ENCODE results near the gene RPP25L. TPM values are rescaled to one million over a fixed set of nuclear protein-coding genes. Genes with fewer than 3 reads are reported as not detected.
"Not testable (repeated sequence)": the region's sequence is repeated elsewhere in the genome, so short reads cannot be mapped to it uniquely, and the experiment has no call there.

Gene RPP25L
- total RNA-seq, 1 experiment from 2014 or later: 17.2 TPM

- Histone ChIP-seq H2BK15ac (ENCODE audit: low read depth, low read length) (no peak overlapping the region), H3K14ac (ENCODE audit: insufficient read depth, low read length) (no peak overlapping the region), H2BK12ac (ENCODE audit: insufficient read length, low read depth, low read length) (no peak overlapping the region), H3K56ac (ENCODE audit: insufficient read length, low read depth, low read length) (no peak overlapping the region), H2BK5ac (ENCODE audit: insufficient read length, low read length) (no peak overlapping the region), H3K4ac (ENCODE audit: low read depth, low read length) (no peak overlapping the region), H2AFZ (ENCODE audit: low read length) (no peak overlapping the region), H2AK5ac (ENCODE audit: insufficient read length, low read length) (no peak overlapping the region), H2BK120ac (ENCODE audit: low read depth, low read length, poor library complexity, severe bottlenecking) (no peak overlapping the region), H4K8ac (replicated peaks; ENCODE audit: insufficient read length, low read depth, low read length) (no peak overlapping the region), H3K79me1 (ENCODE audit: insufficient read depth, low read depth, low read length, poor library complexity, severe bottlenecking) (no peaks in the 10 kb centered on the region), H3K27me3 (ENCODE audit: insufficient read depth, low read length) (no peaks in the 10 kb centered on the region), H4K20me1 (ENCODE audit: control insufficient read depth, insufficient read depth, insufficient read length) (no peaks in the 10 kb centered on the region), H3K23ac (ENCODE audit: insufficient read length, low read depth, low read length) (no peak overlapping the region), H3T11ph (ENCODE audit: low read length) (no peak overlapping the region), H3K18ac (ENCODE audit: insufficient read length, low read depth, low read length) (no peak overlapping the region), H3K23me2 (ENCODE audit: insufficient read length, low read depth, low read length, poor library complexity, severe bottlenecking) (peaks cover 13% of the 10 kb centered on the region), H3K27ac (ENCODE audit: insufficient read length, low read depth, low read length) (no peak overlapping the region), H4K91ac (ENCODE audit: insufficient read length, low read depth, low read length) (no peak overlapping the region), H2BK20ac (ENCODE audit: low read depth, low read length, poor library complexity, severe bottlenecking) (no peak overlapping the region), H4K5ac (ENCODE audit: insufficient read length, low read depth, low read length) (no peak overlapping the region), H3K9ac (ENCODE audit: extremely low read depth, insufficient read length, low read length) (no peak overlapping the region), H3K4me1 (ENCODE audit: insufficient read depth, low read length) (peaks cover 13% of the 10 kb centered on the region; the same call in 1 of the 2 replicates), H3K4me2 (ENCODE audit: insufficient read depth, insufficient read length, low read length) (no peak overlapping the region), H3K9me3 (ENCODE audit: control insufficient read depth, low read depth, low read length) (no peaks in the 10 kb centered on the region), H3K79me2 (ENCODE audit: insufficient read depth, low read length) (peaks cover 2% of the 10 kb centered on the region; the same call in 1 of the 2 replicates)
- TF ChIP-seq, protein P1, sequence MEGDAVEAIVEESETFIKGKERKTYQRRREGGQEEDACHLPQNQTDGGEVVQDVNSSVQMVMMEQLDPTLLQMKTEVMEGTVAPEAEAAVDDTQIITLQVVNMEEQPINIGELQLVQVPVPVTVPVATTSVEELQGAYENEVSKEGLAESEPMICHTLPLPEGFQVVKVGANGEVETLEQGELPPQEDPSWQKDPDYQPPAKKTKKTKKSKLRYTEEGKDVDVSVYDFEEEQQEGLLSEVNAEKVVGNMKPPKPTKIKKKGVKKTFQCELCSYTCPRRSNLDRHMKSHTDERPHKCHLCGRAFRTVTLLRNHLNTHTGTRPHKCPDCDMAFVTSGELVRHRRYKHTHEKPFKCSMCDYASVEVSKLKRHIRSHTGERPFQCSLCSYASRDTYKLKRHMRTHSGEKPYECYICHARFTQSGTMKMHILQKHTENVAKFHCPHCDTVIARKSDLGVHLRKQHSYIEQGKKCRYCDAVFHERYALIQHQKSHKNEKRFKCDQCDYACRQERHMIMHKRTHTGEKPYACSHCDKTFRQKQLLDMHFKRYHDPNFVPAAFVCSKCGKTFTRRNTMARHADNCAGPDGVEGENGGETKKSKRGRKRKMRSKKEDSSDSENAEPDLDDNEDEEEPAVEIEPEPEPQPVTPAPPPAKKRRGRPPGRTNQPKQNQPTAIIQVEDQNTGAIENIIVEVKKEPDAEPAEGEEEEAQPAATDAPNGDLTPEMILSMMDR (conservative IDR thresholded peaks at IDR 0.05): no peak
- Mint-ChIP-seq H3K27me3 (ENCODE audit: low read depth) (no peaks in the 10 kb centered on the region; the same call in 1 of the 2 replicates), H3K4me3 (no peak overlapping the region), H3K27ac (no peak overlapping the region), H3K4me1 (peaks cover 31 to 40% of the 10 kb centered on the region in 2 experiments), H3K36me3 (ENCODE audit: insufficient read depth in 1 of 3, low read depth in 3 of 3) (peaks cover 1 to 5% (median 3%) of the 10 kb centered on the region in 3 experiments; a peak in 4 of 7 replicates), H3K9me3 (no peaks in the 10 kb centered on the region)
- WGBS (ENCODE audit: extremely low coverage, insufficient read length, low lambda C conversion rate): no CpG with 5 or more reads among the region's 1 CpG
- no peak for DNase-seq
Measured at GRCh38 chr9:34642679-34643078, 30.8 kb upstream of the RPP25L start.

DNA sequence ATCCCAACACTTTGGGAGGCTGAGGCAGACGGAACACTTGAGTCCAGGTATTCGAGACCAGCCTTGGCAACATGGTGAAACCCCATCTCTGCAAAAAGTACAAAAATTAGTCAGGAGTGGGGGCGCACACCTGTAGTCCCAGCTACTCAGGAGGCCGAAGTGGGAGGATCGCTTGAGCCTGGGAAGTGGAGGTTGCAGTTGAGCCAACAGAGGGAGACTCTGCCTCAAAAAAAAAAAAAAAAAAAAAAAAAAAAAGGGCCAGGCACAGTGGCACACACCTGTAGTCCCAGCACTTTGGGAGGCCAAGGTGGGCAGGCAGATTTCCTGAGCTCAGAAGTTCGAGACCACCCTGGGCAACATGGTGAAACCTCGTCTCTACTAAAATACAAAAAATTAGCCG, 27.4 kb upstream of the RPP25L start:
- H3K4me3 Mint-ChIP-seq; H3T11ph ChIP-seq (ENCODE audit: low read length): not testable (repeated sequence)

More for the DNA sequence above, 27.4 kb upstream of the RPP25L start:
- H2BK120ac ChIP-seq (ENCODE audit: low read depth, low read length, poor library complexity, severe bottlenecking); H3K18ac ChIP-seq (ENCODE audit: insufficient read length, low read depth, low read length); H3K79me2 ChIP-seq (ENCODE audit: insufficient read depth, low read length); H4K8ac ChIP-seq (replicated peaks; ENCODE audit: insufficient read length, low read depth, low read length); H3K4me2 ChIP-seq (ENCODE audit: insufficient read depth, insufficient read length, low read length); H4K5ac ChIP-seq (ENCODE audit: insufficient read length, low read depth, low read length); H3K27ac Mint-ChIP-seq; H3K4ac ChIP-seq (ENCODE audit: low read depth, low read length); H3K9ac ChIP-seq (ENCODE audit: extremely low read depth, insufficient read length, low read length); H2BK15ac ChIP-seq (ENCODE audit: low read depth, low read length); H3K27ac ChIP-seq (ENCODE audit: insufficient read length, low read depth, low read length); H3K9me3 Mint-ChIP-seq; H3K79me1 ChIP-seq (ENCODE audit: insufficient read depth, low read depth, low read length, poor library complexity, severe bottlenecking); H4K91ac ChIP-seq (ENCODE audit: insufficient read length, low read depth, low read length); H3K23ac ChIP-seq (ENCODE audit: insufficient read length, low read depth, low read length); H2AFZ ChIP-seq (ENCODE audit: low read length); H2BK5ac ChIP-seq (ENCODE audit: insufficient read length, low read length); H3K9me3 ChIP-seq (ENCODE audit: control insufficient read depth, low read depth, low read length); H2BK12ac ChIP-seq (ENCODE audit: insufficient read length, low read depth, low read length); H3K4me1 ChIP-seq (ENCODE audit: insufficient read depth, low read length); H3K27me3 Mint-ChIP-seq (ENCODE audit: low read depth); H3K14ac ChIP-seq (ENCODE audit: insufficient read depth, low read length); DNase-seq; H2AK5ac ChIP-seq (ENCODE audit: insufficient read length, low read length); H3K56ac ChIP-seq (ENCODE audit: insufficient read length, low read depth, low read length); H2BK20ac ChIP-seq (ENCODE audit: low read depth, low read length, poor library complexity, severe bottlenecking); H4K20me1 ChIP-seq (ENCODE audit: control insufficient read depth, insufficient read depth, insufficient read length); H3K27me3 ChIP-seq (ENCODE audit: insufficient read depth, low read length): not testable (repeated sequence)
- no CpG with 5 or more reads among the region's 8 CpGs for WGBS (ENCODE audit: extremely low coverage, insufficient read length, low lambda C conversion rate)
- H3K36me3 Mint-ChIP-seq (ENCODE audit: insufficient read depth in 1 of 3, low read depth in 3 of 3): peaks cover 2 to 15% (median 10%) of the 10 kb centered on the region in 3 experiments; a peak in 6 of 7 replicates
- peaks cover 11% of the 10 kb centered on the region for H3K23me2 ChIP-seq (ENCODE audit: insufficient read length, low read depth, low read length, poor library complexity, severe bottlenecking)
- H3K4me1 Mint-ChIP-seq: peaks cover 18 to 25% of the 10 kb centered on the region in 2 experiments
